Omental fat pad (tissue), 4 donors: ENCODE data around the gene DGKD. TPM values are rescaled to one million over a fixed set of nuclear protein-coding genes. Genes with fewer than 3 reads are reported as not detected.

Experiments used
- ATAC-seq: fragments of 150-250 bp; one replicate; pipeline ENCODE4 v1.9.1; 2016; ENCODE audit warnings: mild to moderate bottlenecking, moderate library complexity; ENCODE audit not compliant: low FRiP score
- DNase-seq: peaks from one replicate; pipeline ENCODE4 v3.0.0-alpha.2; 2019; ENCODE audit warnings: low spot score
- CTCF ChIP-seq, 3 donors: fragments of 450-650 bp; IDR thresholded peaks; one replicate each; pipeline ENCODE4 v1.5.1; 2016 to 2017; ENCODE audit warnings: antibody characterized with exemption in 3 of 3, mild to moderate bottlenecking in 3 of 3, moderate library complexity in 2 of 3
- small RNA-seq: library from RNA; depleted of rRNA; stranded (forward); fragments of <200 nt; gene quantifications from one replicate; pipeline ENCODE3, GENCODE V24; 2016
- total RNA-seq, 4 donors: library from RNA; depleted of rRNA; stranded (reverse); fragments of >200 nt; gene quantifications; one replicate each; pipeline ENCODE4 v1.1.0, GENCODE V29; 2016

Gene DGKD
- total RNA-seq, 4 donors from 2014 or later: 15.3 to 37.5 (median 22.9) TPM

- DNase-seq (no peak), ATAC-seq (no peak)
- no peak for TF ChIP-seq CTCF (IDR thresholded peaks at IDR 0.05)
These were observed 147.1 kb downstream of the DGKD start for GRCh38 chr2:233501198-233502076.

- DNase-seq (no peak), ATAC-seq (no peak)
- no peak for TF ChIP-seq CTCF (IDR thresholded peaks at IDR 0.05)
These were observed 149.2 kb downstream of the DGKD start for GRCh38 chr2:233503481-233503880.

GRCh38 chr2:233503947-233504637, 149.8 kb downstream of the DGKD start:
- no peak for DNase-seq
- no peak for TF ChIP-seq CTCF (IDR thresholded peaks at IDR 0.05)
- no peak for ATAC-seq

GRCh38 chr2:233513953-233514655, 159.8 kb downstream of the DGKD start:
- TF ChIP-seq CTCF (IDR thresholded peaks at IDR 0.05): no peak
- ATAC-seq (no peak), DNase-seq (no peak)

GRCh38 chr2:233519787-233520611, 165.7 kb downstream of the DGKD start:
- DNase-seq (no peak), ATAC-seq (no peak)
- TF ChIP-seq CTCF (IDR thresholded peaks at IDR 0.05): no peak

Small RNA genes lying within 50 kb of the gene (small RNA-seq; reads per million reads assigned to genes)
- not detected for gene RF00019

Other genes starting within 250 kb of the DGKD start
- 10 to 100 TPM; 20.6 to 55.2 (median 27.6) TPM for gene ATG16L1, start 102.8 kb upstream of the DGKD start, total RNA-seq
- under 1 TPM in 1 of 4 donors, not detected in 3; 0.09 TPM for gene SAG, start 46.7 kb upstream of the DGKD start, total RNA-seq
- gene USP40, start 212.3 kb downstream of the DGKD start, total RNA-seq: 10 to 100 TPM; 23.4 to 50.6 (median 35.1) TPM